Mammary epithelial cell (primary cell): ENCODE measurements around the gene BICRA.

Experiments
- EZH2 ChIP-seq: IDR thresholded peaks from 2 replicates; pipeline ENCODE4 v1.6.1; 2012; ENCODE audit warnings: low read length, inconsistent platforms, borderline replicate concordance
- TF ChIP-seq, protein P1 (sequence below), 2 donors: IDR thresholded peaks in 1 of 2; conservative IDR thresholded peaks in 1 of 2; 2 replicates each; pipeline ENCODE4 v1.5.1; 2011 to 2012; ENCODE audit warnings: inconsistent platforms in 2 of 2, low read length in 2 of 2, mild to moderate bottlenecking in 2 of 2, control low read depth in 1 of 2, low read depth in 1 of 2; ENCODE audit not compliant: insufficient read depth in 1 of 2; ENCODE audit errors: extremely low read depth in 1 of 2

DNA sequence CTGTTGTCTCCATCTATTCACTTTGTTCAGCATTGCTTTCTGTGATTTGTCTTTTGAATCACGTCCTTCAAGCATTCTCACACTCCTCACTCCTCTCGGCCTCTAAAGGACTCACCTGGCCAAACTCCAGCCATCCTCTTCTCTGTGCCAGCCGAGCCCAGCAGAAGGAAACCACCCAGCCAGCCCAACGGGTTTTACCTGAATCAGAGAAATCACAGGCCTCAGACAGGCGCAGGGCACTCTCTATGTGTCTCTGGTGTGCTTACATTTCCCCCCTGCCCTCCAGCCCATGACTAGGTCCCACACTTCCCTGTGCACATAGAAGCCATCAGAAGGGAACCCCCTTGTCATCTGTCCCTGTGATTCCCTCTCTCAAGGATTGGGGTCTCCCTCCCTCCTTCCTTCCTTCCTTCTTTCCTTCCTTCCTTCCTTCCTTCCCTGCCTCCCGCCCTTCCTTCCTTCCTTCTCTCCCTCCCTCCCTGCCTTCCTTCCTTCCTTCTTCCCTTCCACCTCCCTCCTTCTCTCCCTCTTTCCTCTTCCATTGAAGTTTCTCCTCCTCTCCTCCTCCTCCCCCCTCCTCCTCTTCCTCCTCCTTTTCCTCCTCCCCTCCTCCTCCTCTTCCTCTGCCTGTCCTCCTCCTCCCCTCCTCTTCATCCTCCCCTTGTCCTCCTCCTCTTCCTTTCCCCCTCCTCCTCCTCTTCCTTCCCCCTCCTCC lies 27.2 kb upstream of the BICRA start:
- TF ChIP-seq, protein P1, sequence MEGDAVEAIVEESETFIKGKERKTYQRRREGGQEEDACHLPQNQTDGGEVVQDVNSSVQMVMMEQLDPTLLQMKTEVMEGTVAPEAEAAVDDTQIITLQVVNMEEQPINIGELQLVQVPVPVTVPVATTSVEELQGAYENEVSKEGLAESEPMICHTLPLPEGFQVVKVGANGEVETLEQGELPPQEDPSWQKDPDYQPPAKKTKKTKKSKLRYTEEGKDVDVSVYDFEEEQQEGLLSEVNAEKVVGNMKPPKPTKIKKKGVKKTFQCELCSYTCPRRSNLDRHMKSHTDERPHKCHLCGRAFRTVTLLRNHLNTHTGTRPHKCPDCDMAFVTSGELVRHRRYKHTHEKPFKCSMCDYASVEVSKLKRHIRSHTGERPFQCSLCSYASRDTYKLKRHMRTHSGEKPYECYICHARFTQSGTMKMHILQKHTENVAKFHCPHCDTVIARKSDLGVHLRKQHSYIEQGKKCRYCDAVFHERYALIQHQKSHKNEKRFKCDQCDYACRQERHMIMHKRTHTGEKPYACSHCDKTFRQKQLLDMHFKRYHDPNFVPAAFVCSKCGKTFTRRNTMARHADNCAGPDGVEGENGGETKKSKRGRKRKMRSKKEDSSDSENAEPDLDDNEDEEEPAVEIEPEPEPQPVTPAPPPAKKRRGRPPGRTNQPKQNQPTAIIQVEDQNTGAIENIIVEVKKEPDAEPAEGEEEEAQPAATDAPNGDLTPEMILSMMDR (conservative IDR thresholded peaks at IDR 0.05 in 1 of 2, IDR thresholded peaks at IDR 0.05 in 1 of 2; ENCODE audit: extremely low read depth in 1 of 2, insufficient read depth in 1 of 2, low read depth in 1 of 2, low read length in 2 of 2): no peak
- no peak for TF ChIP-seq EZH2
